LHCN-M2 (cell line): ENCODE results near the gene AASDH. TPM values are rescaled to one million over a fixed set of nuclear protein-coding genes. Genes with fewer than 3 reads are reported as not detected.

Experiments
- DNase-seq: peaks from one replicate; pipeline ENCODE4 v3.0.0-alpha.2; 2012; ENCODE audit warnings: low read depth
- total RNA-seq: library from RNA; depleted of rRNA; stranded (reverse); fragments of >200 nt; gene quantifications from 2 replicates; pipeline ENCODE4 v1.2.3, GENCODE V29; 2014

Gene AASDH
- total RNA-seq, 1 experiment from 2014 or later, result 9.1 TPM

- no peak for DNase-seq
These were observed 71.7 kb downstream of the AASDH start for GRCh38 chr4:56315543-56315942.

DNA sequence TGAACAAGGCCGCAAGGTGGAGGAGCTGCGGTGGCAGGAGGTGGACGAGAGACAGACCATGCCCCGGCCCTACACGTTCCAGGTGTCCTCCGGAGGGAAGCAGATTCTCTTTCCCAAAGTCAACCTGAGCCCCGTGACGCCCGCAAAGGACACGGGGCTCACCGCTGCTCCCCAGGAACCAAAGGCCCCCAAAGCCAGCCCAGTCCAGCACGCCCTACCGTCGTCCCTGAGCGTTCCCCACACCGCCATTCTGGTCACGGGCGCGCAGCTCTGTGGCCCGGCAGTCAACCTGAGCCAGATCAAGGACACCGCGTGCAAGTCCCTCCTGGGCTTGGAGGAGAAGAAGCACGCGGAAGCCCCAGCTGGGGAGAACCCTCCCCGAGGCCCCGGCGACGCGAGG lies 72.2 kb downstream of the AASDH start:
- DNase-seq, result no peak

DNA sequence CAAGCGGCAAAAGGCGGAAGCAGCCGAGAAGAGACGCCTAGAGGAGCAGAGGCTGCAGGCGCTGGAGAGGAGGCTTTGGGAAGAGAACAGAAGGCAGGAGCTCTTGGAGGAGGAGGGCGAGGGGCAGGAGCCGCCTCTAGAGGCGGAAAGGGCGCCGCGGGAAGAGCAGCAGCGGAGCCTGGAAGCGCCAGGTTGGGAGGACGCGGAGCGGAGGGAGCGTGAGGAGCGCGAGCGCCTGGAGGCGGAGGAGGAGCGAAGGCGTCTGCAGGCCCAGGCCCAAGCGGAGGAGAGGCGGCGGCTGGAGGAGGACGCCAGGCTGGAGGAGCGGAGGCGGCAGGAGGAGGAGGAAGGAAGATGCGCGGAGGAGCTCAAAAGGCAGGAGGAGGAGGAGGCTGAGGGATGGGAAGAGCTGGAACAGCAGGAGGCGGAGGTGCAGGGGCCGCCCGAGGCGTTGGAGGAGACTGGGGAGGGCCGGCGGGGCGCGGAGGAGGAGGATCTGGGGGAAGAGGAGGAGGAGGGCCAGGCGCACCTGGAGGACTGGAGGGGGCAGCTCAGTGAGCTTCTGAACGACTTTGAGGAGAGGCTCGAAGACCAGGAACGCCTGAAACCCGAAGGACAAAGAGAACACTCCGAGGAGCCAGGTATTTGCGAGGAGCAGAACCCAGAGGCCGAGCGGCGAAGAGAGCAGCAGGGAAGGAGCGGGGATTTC lies 72.9 kb downstream of the AASDH start:
- no peak for DNase-seq

DNA sequence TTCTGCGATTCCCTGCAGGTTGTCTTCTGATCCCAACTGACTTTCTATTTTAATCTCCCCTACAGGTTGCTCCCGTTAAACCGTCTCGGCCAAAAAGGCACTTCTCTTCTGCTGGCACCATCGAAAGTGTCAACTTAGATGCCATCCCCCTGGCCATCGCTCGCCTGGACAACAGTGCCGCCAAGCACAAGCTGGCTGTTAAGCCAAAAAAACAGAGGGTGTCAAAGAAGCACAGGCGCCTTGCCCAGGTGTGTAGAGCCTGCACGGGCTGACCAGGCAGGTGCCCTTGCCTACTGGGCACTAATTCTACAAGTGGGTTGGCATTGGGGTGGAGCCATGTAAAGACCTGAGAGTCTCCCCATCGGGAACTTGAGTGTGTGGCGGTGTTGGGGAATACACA lies 74.2 kb downstream of the AASDH start:
- no peak for DNase-seq

DNA sequence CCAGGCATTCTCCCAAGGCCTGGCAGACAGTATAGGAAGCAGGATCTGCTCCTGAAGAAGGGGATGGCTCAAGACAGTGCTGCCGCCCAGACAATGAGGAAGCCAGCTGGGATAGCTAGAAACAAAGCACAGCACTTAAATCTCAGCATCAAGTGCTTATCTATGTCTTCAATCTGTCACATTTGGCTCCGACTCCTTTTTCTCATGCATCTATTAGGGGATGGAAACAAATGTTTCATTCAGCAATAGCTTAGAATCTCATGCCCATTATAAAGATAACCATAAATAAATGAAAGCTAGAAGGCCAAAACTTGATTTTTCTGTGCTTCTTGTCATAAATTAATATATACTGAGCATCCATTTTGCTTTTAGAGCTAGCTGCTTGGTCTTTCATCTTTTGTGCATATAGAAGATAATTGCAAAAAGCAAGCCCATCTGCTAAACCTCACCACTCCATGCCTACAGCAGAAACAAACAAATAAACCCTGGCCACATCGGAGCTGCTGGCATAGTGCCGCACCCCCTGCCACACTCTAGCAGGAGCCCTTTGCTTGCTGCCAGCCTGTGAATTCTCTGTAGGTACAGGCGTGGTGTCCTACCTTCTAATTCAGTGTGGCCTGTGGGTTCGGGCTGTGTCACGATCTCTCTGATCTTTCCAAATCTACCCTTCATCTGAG lies 75.9 kb downstream of the AASDH start:
- no peak for DNase-seq

DNA sequence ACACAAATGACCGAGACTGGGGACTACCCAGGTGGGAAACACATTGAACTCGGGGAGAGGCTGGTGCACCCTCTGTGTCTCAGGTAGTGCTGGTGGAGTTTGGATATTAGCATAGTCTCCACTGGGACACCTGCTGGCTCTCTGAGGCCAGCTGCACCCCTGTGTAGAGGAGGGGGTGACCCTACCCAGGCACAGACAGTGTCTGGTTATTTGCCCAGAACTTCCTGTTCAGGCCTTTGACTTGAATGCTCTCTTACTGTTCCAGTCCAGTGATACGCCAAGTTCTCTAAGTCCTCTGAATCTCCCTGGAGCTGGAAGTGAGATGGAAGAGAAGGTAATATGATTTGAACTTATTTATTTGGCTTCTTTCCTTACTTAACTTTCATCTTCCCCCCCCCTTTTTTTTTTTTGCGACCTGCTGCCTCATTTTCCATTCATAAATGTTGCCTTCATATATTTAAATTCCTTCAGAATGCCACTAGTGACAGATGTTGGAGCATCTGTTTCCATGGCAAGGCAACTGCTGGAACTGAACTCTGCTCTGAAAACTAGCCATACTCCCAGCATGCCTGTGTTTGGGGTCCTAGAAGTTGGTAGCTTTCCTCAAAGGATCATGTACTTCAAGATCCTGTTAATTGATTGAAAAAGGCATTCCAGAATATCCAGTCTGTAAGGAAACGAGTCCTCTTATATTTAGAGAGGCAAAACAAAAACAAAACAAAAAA lies 76.7 kb downstream of the AASDH start:
- DNase-seq, result no peak

DNA sequence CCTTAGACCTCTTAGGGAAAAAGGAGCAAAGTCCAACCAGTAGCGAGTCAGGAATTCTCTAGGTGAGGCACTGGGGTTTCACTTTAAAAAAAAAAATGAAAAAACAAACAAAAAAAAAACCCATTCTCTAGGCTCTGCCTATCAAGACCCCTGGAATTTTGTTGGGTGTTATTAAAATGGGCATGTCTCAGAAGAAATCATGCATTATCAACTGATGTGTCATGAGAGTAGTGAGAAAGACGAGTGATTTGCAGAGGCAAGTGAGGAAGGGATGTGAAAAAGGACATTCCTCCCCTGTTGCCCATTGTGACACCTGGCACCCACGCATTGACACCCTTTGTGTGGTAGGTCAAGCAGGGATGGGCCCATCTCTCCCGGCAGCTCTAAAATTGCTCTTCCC lies 78.9 kb downstream of the AASDH start:
- DNase-seq, result no peak

DNA sequence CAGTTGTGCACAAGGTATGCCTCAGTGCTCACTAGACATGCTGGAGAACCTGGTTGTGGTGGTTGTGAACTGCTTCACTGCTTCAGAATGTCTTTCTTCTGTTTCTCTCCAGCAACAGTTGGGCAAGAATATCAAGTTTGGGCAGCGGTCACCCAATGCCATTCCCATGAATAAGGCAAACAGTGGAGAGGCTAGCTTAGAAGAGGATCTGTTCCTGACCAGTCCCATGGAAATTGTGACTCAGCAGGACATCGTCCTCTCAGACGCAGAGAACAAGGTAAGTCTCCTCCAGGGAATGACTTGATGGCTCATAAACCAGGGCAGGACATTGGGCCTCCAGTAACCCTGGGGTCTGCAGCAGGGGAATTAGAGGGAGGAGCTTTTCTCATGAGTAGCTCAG lies 79.9 kb downstream of the AASDH start:
- peak; percentile 15 for DNase-seq

GRCh38 chr4:56305390-56305789 lies 81.9 kb downstream of the AASDH start:
- DNase-seq, result no peak

DNA sequence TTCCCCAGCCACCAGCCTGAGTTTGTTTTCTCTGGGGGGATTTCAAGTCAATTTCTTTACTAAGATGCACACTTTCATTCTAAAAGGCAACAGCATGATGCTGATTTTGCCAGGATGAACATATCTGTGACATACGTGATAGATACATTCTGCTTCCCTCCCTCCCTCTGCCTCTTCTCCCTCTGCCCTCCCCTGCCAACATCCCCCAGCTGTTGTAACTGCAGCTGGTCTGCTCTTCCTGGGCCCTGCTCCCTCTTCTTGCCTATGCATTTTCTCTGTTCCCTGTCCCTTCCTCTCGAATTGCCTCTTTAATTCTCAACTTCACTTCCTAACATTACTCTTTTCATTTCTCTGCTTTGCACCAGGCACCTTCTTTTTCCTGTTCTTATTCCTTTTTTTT lies 83.4 kb downstream of the AASDH start:
- DNase-seq, result no peak

DNA sequence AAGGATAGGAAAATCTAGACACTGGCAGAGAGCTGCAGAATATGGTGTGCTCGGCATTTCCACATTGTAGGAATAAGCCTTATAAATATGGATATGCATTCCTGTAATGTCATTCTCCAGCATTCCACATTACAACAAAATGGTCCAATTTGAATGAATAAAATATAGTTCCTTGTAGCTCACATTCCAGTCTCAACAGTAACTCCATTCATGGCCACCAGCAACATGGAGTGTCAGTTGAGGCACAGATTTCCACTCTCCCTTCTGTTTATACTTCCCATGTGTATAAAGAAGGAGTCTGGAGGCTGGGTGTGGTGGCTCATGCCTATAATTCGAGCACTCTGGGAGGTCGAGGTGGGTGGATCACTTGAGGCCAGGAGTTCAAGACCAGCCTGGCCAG lies 84.5 kb downstream of the AASDH start:
- no peak for DNase-seq

- no peak for DNase-seq
These were observed 85.2 kb downstream of the AASDH start for GRCh38 chr4:56301997-56302496.

DNA sequence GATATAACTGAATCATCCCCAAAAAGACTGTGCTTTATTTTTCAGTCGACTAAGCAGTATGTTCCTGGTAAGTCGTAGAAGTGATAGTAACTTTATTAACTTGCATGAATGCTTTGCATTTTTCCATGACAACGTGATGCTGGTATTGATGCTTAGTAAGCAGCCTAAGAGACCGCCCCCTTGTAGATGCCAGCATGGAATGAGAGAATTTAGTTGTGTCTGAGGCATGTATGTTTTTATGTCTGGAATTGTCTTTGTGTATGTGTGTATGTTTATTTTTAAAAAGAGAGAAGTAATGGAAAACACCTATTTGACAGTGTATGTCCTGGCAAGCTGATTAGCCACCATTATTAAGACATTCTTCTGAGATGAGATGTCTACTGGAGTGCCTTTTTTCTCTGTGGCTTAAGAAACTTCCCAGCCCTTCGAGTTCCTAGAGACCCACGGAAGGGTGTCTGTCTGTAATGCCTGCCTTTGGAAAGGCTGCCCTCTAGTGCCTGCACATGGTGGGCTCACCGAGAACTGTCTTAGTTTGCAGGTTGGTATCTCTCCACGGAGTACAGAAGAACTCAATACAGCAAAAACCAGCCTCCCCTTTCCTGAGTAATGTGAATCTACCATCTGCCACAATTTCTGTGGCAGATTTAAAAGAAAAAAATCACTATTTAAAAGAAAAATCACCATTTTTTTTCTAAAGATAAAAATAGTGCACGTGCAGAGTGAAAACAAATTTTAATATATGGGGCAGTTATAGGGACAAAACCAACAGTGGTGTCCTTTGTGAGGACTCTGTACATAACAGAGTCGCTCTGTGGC lies 85.9 kb downstream of the AASDH start:
- peak; percentile 74 for DNase-seq

- no peak for DNase-seq
These were observed 89.1 kb downstream of the AASDH start for GRCh38 chr4:56298236-56298635.

DNA sequence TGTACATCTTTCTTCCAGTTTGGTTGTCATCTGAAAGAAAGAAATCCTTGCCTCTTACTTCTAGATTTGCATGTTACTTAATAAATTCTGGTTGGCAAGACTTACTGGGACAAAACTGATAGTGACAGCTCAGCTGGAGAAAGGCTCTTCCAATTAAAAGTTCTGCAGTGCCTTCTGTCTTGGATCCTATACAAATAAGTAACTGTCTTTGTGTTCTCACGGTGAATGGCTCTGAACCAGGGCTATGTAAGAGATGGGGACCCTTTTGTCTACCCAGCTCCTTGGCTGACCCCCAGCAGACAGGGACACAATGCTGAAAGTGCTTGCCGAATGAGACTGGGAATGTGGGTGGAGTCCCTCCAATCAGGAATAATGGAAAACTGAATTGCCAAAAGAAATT lies 89.5 kb downstream of the AASDH start:
- no peak for DNase-seq

GRCh38 chr4:56296526-56296925 lies 90.8 kb downstream of the AASDH start:
- DNase-seq, result no peak

DNA sequence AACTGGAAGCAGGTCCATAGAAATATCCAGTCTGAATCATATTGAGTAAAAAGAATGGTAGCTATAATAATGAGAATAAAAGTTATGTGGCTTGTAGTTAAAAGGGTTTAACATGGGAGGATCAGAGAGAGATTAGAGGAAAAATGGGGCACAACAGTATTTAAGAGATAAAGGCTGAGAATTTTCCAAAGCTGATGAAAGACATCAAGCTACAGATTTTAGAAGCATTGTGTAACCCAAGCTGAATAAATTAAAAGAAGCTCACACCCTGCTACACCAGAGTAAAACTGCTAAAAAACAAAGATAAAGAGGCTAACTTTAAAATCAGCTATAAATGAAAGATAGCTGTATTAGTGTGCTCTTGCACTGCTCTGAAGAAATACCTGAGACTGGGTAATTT lies 94.2 kb downstream of the AASDH start:
- DNase-seq, result no peak

DNA sequence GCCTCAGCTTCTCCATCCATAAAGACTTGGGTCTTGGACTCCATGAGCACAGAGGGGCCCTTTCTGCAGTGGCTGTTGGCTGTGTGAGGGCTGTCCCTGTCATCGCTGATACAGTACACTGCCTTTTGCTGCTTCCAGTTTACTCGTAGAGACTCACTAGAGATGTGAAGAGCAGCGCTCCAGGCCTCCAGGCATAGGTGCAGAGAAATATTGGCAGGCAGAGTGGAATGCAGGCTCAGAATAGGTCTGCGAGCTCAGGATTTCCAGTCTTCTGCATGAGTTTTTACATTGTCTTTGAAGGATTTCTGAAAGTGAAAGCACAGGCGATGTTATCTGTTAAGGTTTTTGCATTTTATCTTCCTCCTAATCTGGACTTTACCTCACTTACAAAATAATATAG lies 97.4 kb downstream of the AASDH start:
- no peak for DNase-seq

GRCh38 chr4:56288663-56289062 lies 98.6 kb downstream of the AASDH start:
- no peak for DNase-seq
